Measurements from ENCODE around the gene CCDC9. TPM values are rescaled to one million over a fixed set of nuclear protein-coding genes. Genes with fewer than 3 reads are reported as not detected.
"Not testable (repeated sequence)": the region's sequence is repeated elsewhere in the genome, so short reads cannot be mapped to it uniquely, and the experiment has no call there.

Gene CCDC9
- total and polyA plus RNA-seq, 2 donors (not counting 1 experiment from before 2014, with no cell fraction given), result 7.2 to 8.1 TPM

DNA sequence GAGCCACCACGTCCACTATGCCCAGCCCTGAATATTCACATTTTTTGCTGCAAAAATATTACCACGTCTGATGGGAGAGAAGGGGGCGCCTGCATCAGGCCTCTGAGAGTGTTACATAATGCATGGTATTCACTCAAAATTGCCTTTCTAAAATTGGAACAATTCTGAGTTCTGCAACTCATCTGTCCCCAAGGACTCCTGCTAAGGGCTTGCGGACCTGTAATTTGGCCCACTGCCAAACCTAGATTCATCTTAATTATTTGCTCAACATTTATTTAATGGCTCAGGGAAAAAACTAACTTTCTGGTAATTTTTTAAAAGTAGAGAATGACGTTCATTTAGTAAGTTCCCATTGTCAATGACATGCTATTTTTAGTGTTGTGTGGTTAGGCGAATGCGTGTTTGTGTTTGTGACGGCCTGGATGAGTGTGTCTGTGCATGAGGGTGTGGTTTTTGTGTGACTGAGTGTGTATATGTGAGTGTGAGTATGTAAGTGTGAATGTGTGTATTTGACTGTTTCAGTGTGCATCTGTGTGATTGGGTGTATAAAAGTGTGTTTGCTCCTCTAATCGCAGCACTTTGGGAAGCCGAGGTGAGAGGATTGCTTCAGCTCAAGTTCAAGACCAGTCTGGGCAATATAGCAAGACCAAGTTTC, 27.2 kb downstream of the CCDC9 start:
- Histone ChIP-seq H3K9ac (ENCODE audit: insufficient read depth, low read length) (no peak overlapping the region), H3K36me3 (ENCODE audit: control insufficient read depth, insufficient read depth, low read length) (no peaks in the 10 kb centered on the region), H3K4me3 (replicated peaks in 1 of 4; ENCODE audit: control extremely low read depth in 1 of 4, insufficient read depth in 1 of 4, low read depth in 3 of 4, low read length in 4 of 4) (no peak overlapping the region), H3K79me2 (ENCODE audit: control insufficient read depth, insufficient read depth, low read length) (no peaks in the 10 kb centered on the region), H2AFZ (ENCODE audit: low read length) (no peak overlapping the region), H3K4me2 (ENCODE audit: extremely low read depth, insufficient read depth, low read length) (no peak overlapping the region), H3K27me3 (ENCODE audit: control insufficient read depth, insufficient read depth, low read length) (no peaks in the 10 kb centered on the region), H3K4me1 (ENCODE audit: control insufficient read depth, extremely low read depth, insufficient read depth, low read length) (peaks cover 4% of the 10 kb centered on the region), H3K9me3 (ENCODE audit: control insufficient read depth, insufficient read depth, low read depth, low read length) (no peaks in the 10 kb centered on the region), H3K27ac (ENCODE audit: insufficient read depth, low read length) (no peak overlapping the region), H4K20me1 (ENCODE audit: control insufficient read depth, extremely low read depth, insufficient read depth, low read length) (no peaks in the 10 kb centered on the region)
- TF ChIP-seq EZH2 (IDR thresholded peaks at IDR 0.05; ENCODE audit: low read length, missing control alignments), result no peak
- TF ChIP-seq, protein P1, sequence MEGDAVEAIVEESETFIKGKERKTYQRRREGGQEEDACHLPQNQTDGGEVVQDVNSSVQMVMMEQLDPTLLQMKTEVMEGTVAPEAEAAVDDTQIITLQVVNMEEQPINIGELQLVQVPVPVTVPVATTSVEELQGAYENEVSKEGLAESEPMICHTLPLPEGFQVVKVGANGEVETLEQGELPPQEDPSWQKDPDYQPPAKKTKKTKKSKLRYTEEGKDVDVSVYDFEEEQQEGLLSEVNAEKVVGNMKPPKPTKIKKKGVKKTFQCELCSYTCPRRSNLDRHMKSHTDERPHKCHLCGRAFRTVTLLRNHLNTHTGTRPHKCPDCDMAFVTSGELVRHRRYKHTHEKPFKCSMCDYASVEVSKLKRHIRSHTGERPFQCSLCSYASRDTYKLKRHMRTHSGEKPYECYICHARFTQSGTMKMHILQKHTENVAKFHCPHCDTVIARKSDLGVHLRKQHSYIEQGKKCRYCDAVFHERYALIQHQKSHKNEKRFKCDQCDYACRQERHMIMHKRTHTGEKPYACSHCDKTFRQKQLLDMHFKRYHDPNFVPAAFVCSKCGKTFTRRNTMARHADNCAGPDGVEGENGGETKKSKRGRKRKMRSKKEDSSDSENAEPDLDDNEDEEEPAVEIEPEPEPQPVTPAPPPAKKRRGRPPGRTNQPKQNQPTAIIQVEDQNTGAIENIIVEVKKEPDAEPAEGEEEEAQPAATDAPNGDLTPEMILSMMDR (conservative IDR thresholded peaks at IDR 0.05 in 1 of 2, IDR thresholded peaks at IDR 0.05 in 1 of 2; ENCODE audit: low read depth in 1 of 2, low read length in 2 of 2), result no peak
- no peak for DNase-seq (ENCODE audit: low read depth in 2 of 2)

DNA sequence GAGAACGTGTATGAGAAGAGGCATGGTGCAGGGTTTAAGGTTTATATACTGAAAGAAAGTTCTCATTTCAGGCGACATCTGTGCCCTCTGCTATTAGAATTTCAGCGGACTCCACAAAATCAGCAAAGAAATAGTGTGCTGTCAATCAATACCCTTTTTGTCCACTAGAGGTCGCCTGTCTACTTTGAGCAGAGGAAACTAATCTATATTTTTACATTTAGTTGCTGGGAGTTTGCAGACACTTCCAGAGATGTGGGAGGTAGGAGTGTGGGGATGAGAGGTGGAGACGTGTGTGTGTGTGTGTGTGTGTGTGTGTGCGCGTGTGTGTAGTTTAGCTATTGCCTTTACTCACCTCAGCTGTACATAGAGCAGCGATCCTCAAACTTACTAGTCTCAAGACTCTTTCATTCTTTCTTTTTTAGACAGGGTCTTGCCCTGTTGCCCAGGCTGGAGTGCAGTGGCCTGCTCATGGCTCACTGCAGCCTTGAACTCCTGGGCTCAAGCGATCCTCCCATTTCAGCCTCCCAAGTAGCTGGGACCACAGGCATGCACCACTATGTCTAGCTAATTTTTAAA, 28.1 kb downstream of the CCDC9 start:
- H3K9ac ChIP-seq (ENCODE audit: insufficient read depth, low read length), result no peak overlapping the region
- no peaks in the 10 kb centered on the region for H4K20me1 ChIP-seq (ENCODE audit: control insufficient read depth, extremely low read depth, insufficient read depth, low read length)
- H3K9me3 ChIP-seq (ENCODE audit: control insufficient read depth, insufficient read depth, low read depth, low read length), result no peaks in the 10 kb centered on the region
- H3K4me2 ChIP-seq (ENCODE audit: extremely low read depth, insufficient read depth, low read length), result no peak overlapping the region
- DNase-seq (ENCODE audit: low read depth in 2 of 2), result peak; percentile 41 to 70
- no peak overlapping the region for H3K27ac ChIP-seq (ENCODE audit: insufficient read depth, low read length)
- TF ChIP-seq, protein P1 (conservative IDR thresholded peaks at IDR 0.05 in 1 of 2, IDR thresholded peaks at IDR 0.05 in 1 of 2; ENCODE audit: low read depth in 1 of 2, low read length in 2 of 2), result peak; percentile 78 to 91
- no peak for TF ChIP-seq EZH2 (IDR thresholded peaks at IDR 0.05; ENCODE audit: low read length, missing control alignments)
- no peak overlapping the region for H2AFZ ChIP-seq (ENCODE audit: low read length)
- H3K27me3 ChIP-seq (ENCODE audit: control insufficient read depth, insufficient read depth, low read length), result no peaks in the 10 kb centered on the region
- no peaks in the 10 kb centered on the region for H3K36me3 ChIP-seq (ENCODE audit: control insufficient read depth, insufficient read depth, low read length)
- peaks cover 11% of the 10 kb centered on the region for H3K4me1 ChIP-seq (ENCODE audit: control insufficient read depth, extremely low read depth, insufficient read depth, low read length)
- H3K4me3 ChIP-seq (replicated peaks in 1 of 4; ENCODE audit: control extremely low read depth in 1 of 4, insufficient read depth in 1 of 4, low read depth in 3 of 4, low read length in 4 of 4), result no peak overlapping the region
- H3K79me2 ChIP-seq (ENCODE audit: control insufficient read depth, insufficient read depth, low read length), result no peaks in the 10 kb centered on the region

DNA sequence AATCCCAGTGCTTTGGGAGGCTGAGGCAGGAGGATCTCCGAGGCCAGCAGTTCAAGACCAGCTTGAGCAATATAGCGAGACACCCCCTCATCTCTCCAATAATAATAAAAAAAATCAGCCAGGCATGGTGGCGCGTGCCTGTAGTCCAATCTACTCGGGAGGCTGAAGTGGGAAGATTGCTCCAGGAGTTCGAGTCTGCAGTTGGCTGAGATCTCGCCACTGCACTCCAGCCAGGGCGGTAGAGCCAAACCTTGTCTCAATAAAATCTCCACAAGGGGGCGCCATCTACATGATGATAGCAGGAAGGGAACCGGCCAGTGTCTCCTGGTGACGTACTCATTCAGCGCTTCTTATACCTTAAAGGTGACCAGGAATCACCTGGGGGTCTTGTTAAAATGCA, 39.7 kb downstream of the CCDC9 start:
- no peak overlapping the region for H3K4me3 ChIP-seq (replicated peaks in 1 of 4; ENCODE audit: control extremely low read depth in 1 of 4, insufficient read depth in 1 of 4, low read depth in 3 of 4, low read length in 4 of 4)
- no peak overlapping the region for H3K27ac ChIP-seq (ENCODE audit: insufficient read depth, low read length)
- no peaks in the 10 kb centered on the region for H3K36me3 ChIP-seq (ENCODE audit: control insufficient read depth, insufficient read depth, low read length)
- H3K9me3 ChIP-seq (ENCODE audit: control insufficient read depth, insufficient read depth, low read depth, low read length), result no peaks in the 10 kb centered on the region
- H3K79me2 ChIP-seq (ENCODE audit: control insufficient read depth, insufficient read depth, low read length), result no peaks in the 10 kb centered on the region
- no peaks in the 10 kb centered on the region for H3K4me1 ChIP-seq (ENCODE audit: control insufficient read depth, extremely low read depth, insufficient read depth, low read length)
- no peak overlapping the region for H3K4me2 ChIP-seq (ENCODE audit: extremely low read depth, insufficient read depth, low read length)
- no peaks in the 10 kb centered on the region for H3K27me3 ChIP-seq (ENCODE audit: control insufficient read depth, insufficient read depth, low read length)
- H3K9ac ChIP-seq (ENCODE audit: insufficient read depth, low read length), result no peak overlapping the region
- TF ChIP-seq EZH2 (IDR thresholded peaks at IDR 0.05; ENCODE audit: low read length, missing control alignments), result no peak
- TF ChIP-seq, protein P1 (conservative IDR thresholded peaks at IDR 0.05 in 1 of 2, IDR thresholded peaks at IDR 0.05 in 1 of 2; ENCODE audit: low read depth in 1 of 2, low read length in 2 of 2), result peak; percentile 69 to 71
- DNase-seq (ENCODE audit: low read depth in 2 of 2), result peak; percentile 60 to 80
- no peak overlapping the region for H2AFZ ChIP-seq (ENCODE audit: low read length)
- no peaks in the 10 kb centered on the region for H4K20me1 ChIP-seq (ENCODE audit: control insufficient read depth, extremely low read depth, insufficient read depth, low read length)

DNA sequence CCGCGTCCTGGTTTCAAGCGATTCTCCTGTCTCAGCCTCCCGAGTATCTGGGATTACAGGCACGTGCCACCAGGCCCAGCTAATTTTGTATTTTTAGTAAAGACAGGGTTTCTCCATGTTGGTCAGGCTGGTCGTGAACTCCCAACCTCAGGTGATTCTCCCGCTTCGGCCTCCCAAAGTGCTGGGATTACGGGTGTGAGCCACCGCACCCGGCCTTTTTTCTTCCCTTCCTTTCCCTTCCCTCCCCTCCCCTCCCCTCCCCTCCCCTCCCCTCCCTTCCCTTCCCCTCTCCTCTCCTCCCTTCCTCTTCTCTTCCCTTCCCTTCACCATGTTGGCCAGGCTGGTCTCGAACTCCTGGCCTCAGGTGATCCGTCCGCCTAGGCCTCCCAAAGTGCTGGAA, 44.5 kb downstream of the CCDC9 start:
- not testable (repeated sequence) for H3K27me3 ChIP-seq (ENCODE audit: control insufficient read depth, insufficient read depth, low read length); H3K9ac ChIP-seq (ENCODE audit: insufficient read depth, low read length); H3K79me2 ChIP-seq (ENCODE audit: control insufficient read depth, insufficient read depth, low read length)

More for the DNA sequence above, 44.5 kb downstream of the CCDC9 start:
- H4K20me1 ChIP-seq (ENCODE audit: control insufficient read depth, extremely low read depth, insufficient read depth, low read length); H3K4me3 ChIP-seq (replicated peaks in 1 of 4; ENCODE audit: control extremely low read depth in 1 of 4, insufficient read depth in 1 of 4, low read depth in 3 of 4, low read length in 4 of 4); H3K4me2 ChIP-seq (ENCODE audit: extremely low read depth, insufficient read depth, low read length); H3K36me3 ChIP-seq (ENCODE audit: control insufficient read depth, insufficient read depth, low read length); H2AFZ ChIP-seq (ENCODE audit: low read length); H3K9me3 ChIP-seq (ENCODE audit: control insufficient read depth, insufficient read depth, low read depth, low read length); H3K27ac ChIP-seq (ENCODE audit: insufficient read depth, low read length); H3K4me1 ChIP-seq (ENCODE audit: control insufficient read depth, extremely low read depth, insufficient read depth, low read length); DNase-seq (ENCODE audit: low read depth in 2 of 2): not testable (repeated sequence)

Data from fibroblast of lung (primary cell).